Thyroid gland (tissue), 4 donors: ENCODE measurements around the gene ANXA10. TPM values are rescaled to one million over a fixed set of nuclear protein-coding genes. Genes with fewer than 3 reads are reported as not detected.

Experiments used
- DNase-seq, 2 donors: peaks; one replicate each; pipeline ENCODE4 v3.0.0-alpha.2; 2019
- H3K27ac ChIP-seq, 3 donors: fragments of 200-600 bp; sonication (generic); 1 replicate in 2 of 3; 2 replicates in 1 of 3; pipeline ENCODE4 v1.5.1; 2016 to 2019; ENCODE audit warnings: mild to moderate bottlenecking in 1 of 3, moderate library complexity in 1 of 3
- H3K27me3 ChIP-seq: fragments of 200-600 bp; sonication (generic); one replicate; pipeline ENCODE4 v1.5.1; 2019
- H3K36me3 ChIP-seq, 2 donors: fragments of 200-600 bp; sonication (generic); one replicate each; pipeline ENCODE4 v1.5.1; 2016 to 2019
- H3K4me1 ChIP-seq, 2 donors: fragments of 200-600 bp; sonication (generic); one replicate each; pipeline ENCODE4 v1.5.1; 2017 to 2019
- H3K4me3 ChIP-seq, 3 donors: fragments of 200-600 bp; sonication (generic); replicated peaks in 1 of 3; 1 replicate in 2 of 3; 2 replicates in 1 of 3; pipeline ENCODE4 v1.5.1; 2016; ENCODE audit warnings: mild to moderate bottlenecking in 1 of 3
- H3K9me3 ChIP-seq: fragments of 200-600 bp; sonication (generic); one replicate; pipeline ENCODE4 v1.5.1; 2017
- POLR2A ChIP-seq, 2 donors: fragments of 450-650 bp; IDR thresholded peaks; one replicate each; pipeline ENCODE4 v1.6.1; 2017; ENCODE audit warnings: antibody characterized with exemption in 2 of 2, mild to moderate bottlenecking in 2 of 2, moderate library complexity in 1 of 2
- WGBS, 2 donors: methylation state at CpG; one replicate each; pipeline ENCODE4 v1.1.5; 2017; 5-methylcytosine and 5-hydroxymethylcytosine counted together
- intact Hi-C: fragments of 100-400 bp; cut with DNase I; formaldehyde crosslinking; loops from one replicate; pipeline ENCODE4 v1.15.1; 2023
- total RNA-seq, 4 donors: library from RNA; depleted of rRNA; stranded (reverse); fragments of >200 nt; gene quantifications; one replicate each; pipeline ENCODE4 v1.2.3, GENCODE V29; 2016
- TF ChIP-seq, protein P1 (sequence below), 6 experiments: fragments of 200-600 bp in 3 of 6; fragments of 450-650 bp in 3 of 6; sonication (generic) in 3 of 6; IDR thresholded peaks; one replicate each; pipeline ENCODE4 v1.5.1; 2016 to 2019; ENCODE audit warnings: antibody characterized with exemption in 6 of 6, mild to moderate bottlenecking in 2 of 6, inconsistent platforms in 1 of 6, moderate library complexity in 1 of 6

Gene ANXA10
- total RNA-seq, 4 donors from 2014 or later, result not detected

DNA sequence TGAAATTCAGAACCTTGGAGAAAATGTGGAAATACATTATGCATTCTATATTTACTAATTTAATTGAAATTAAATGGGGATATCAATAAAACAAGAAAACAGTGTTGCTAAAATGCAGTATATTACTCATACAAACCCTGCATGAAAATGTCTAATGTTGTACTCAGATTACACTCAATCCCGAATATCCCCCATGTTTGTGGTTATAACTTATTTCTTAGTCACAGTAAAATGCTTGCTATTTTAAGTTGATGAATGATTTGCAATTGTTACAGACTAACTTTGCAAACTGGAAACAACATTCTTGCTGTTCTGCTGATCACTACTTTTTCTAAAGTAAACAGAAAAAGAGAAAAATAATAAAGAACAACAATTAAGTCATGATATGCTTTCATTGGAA is 33.1 kb upstream of the ANXA10 start:
- Histone ChIP-seq H3K27ac (no peak overlapping the region), H3K36me3 (no peaks in the 10 kb centered on the region), H3K4me3 (no peak overlapping the region), H3K9me3 (no peaks in the 10 kb centered on the region), H3K4me1 (no peaks in the 10 kb centered on the region), H3K27me3 (no peaks in the 10 kb centered on the region)
- 90 to 92% methylated on average over 1 of the region's 1 CpG for WGBS, 2 donors
- intact Hi-C loops, result no loop called here
- DNase-seq, result no peak
- no peak for TF ChIP-seq POLR2A (IDR thresholded peaks at IDR 0.05)
- TF ChIP-seq, protein P1, sequence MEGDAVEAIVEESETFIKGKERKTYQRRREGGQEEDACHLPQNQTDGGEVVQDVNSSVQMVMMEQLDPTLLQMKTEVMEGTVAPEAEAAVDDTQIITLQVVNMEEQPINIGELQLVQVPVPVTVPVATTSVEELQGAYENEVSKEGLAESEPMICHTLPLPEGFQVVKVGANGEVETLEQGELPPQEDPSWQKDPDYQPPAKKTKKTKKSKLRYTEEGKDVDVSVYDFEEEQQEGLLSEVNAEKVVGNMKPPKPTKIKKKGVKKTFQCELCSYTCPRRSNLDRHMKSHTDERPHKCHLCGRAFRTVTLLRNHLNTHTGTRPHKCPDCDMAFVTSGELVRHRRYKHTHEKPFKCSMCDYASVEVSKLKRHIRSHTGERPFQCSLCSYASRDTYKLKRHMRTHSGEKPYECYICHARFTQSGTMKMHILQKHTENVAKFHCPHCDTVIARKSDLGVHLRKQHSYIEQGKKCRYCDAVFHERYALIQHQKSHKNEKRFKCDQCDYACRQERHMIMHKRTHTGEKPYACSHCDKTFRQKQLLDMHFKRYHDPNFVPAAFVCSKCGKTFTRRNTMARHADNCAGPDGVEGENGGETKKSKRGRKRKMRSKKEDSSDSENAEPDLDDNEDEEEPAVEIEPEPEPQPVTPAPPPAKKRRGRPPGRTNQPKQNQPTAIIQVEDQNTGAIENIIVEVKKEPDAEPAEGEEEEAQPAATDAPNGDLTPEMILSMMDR (IDR thresholded peaks at IDR 0.05), result no peak

GRCh38 chr4:168063031-168063430 is 29.3 kb upstream of the ANXA10 start:
- 90% methylated on average over 4 of the region's 4 CpGs for WGBS, 2 donors
- TF ChIP-seq, protein P1 (IDR thresholded peaks at IDR 0.05), result no peak
- no peak for TF ChIP-seq POLR2A (IDR thresholded peaks at IDR 0.05)
- intact Hi-C loops, result no loop called here
- Histone ChIP-seq H3K27ac (no peak overlapping the region), H3K36me3 (no peaks in the 10 kb centered on the region), H3K4me1 (no peaks in the 10 kb centered on the region), H3K9me3 (no peaks in the 10 kb centered on the region), H3K27me3 (no peaks in the 10 kb centered on the region), H3K4me3 (no peak overlapping the region)
- DNase-seq, result no peak

DNA sequence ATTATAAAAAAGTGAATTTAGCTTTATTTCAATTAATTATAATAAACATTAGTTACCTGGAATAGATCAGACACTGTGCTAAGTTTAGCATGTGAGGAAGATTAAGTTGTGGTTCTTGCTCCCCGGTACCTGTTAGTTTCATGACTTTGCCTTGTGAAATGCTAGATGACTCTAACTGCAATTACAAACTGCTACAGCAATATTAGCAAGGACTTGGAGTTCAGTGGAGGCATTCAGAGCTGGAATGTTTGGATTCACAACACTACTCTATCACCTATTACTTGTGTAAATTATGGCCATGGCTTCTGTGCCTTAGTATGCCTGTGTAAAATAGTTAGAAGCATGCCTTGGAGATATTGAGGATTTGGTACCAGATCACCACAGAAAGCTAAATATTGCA is 21.4 kb upstream of the ANXA10 start:
- no peak for TF ChIP-seq POLR2A (IDR thresholded peaks at IDR 0.05)
- TF ChIP-seq, protein P1 (IDR thresholded peaks at IDR 0.05), result no peak
- no peak overlapping the region for H3K27ac ChIP-seq
- DNase-seq, result no peak

DNA sequence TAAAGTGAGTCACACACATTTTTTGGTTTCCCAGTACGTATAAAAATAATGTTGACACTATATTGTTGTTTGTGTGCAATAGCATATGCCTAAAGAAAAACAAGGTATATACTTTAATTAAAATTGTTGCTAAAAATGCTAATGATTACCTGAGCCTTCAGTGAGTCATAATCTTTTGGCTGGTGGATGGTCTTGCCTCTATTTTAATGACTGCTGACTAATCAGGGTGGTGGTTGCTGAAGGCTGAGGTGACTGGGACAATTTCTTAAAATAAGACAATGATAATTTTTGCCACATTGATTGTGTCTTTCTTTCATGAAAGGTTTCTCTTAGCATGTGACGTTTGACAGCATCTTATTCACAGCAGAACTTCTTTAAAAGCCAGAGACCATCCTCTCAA is 21.0 kb upstream of the ANXA10 start:
- DNase-seq, result no peak
- 87 to 88% methylated on average over 2 of the region's 2 CpGs for WGBS, 2 donors
- Histone ChIP-seq H3K9me3 (no peaks in the 10 kb centered on the region), H3K4me3 (no peak overlapping the region), H3K27ac (no peak overlapping the region), H3K27me3 (no peaks in the 10 kb centered on the region), H3K4me1 (no peaks in the 10 kb centered on the region), H3K36me3 (no peaks in the 10 kb centered on the region)
- intact Hi-C loops, result no loop called here
- TF ChIP-seq, protein P1 (IDR thresholded peaks at IDR 0.05), result no peak
- TF ChIP-seq POLR2A (IDR thresholded peaks at IDR 0.05), result no peak

More for the DNA sequence above, 21.4 kb upstream of the ANXA10 start:
- Histone ChIP-seq H3K36me3 (no peaks in the 10 kb centered on the region), H3K4me3 (no peak overlapping the region), H3K27me3 (no peaks in the 10 kb centered on the region), H3K9me3 (no peaks in the 10 kb centered on the region), H3K4me1 (no peaks in the 10 kb centered on the region)
- intact Hi-C loops, result no loop called here
- WGBS, 2 donors, result 93 to 96% methylated on average over 1 of the region's 1 CpG

GRCh38 chr4:168074861-168075260 is 17.5 kb upstream of the ANXA10 start:
- H3K27ac ChIP-seq, result no peak overlapping the region
- H3K9me3 ChIP-seq, result no peaks in the 10 kb centered on the region
- no peaks in the 10 kb centered on the region for H3K4me1 ChIP-seq
- no peak overlapping the region for H3K4me3 ChIP-seq
- TF ChIP-seq POLR2A (IDR thresholded peaks at IDR 0.05), result no peak
- TF ChIP-seq, protein P1 (IDR thresholded peaks at IDR 0.05), result no peak
- H3K27me3 ChIP-seq, result no peaks in the 10 kb centered on the region
- H3K36me3 ChIP-seq, result no peaks in the 10 kb centered on the region
- 40 to 58% methylated on average over 4 of the region's 4 CpGs for WGBS, 2 donors
- intact Hi-C loops, result no loop called here
- no peak for DNase-seq
